ENCODE measurements around the gene CCT7.

- TF ChIP-seq CTCF (IDR thresholded peaks at IDR 0.05) = no peak
- TF ChIP-seq POLR2A (IDR thresholded peaks at IDR 0.05) = no peak
- no peak for TF ChIP-seq POLR2AphosphoS5 (IDR thresholded peaks at IDR 0.05)
These were observed 16.3 kb upstream of the CCT7 start for GRCh38 chr2:73217826-73218225.

Measured in breast epithelium (tissue), 3 donors.